Activated naive CD8-positive, alpha-beta T cell treated with anti-CD3 and anti-CD28 coated beads, Interleukin-2, amount 50 U/mL, for 24 hours (primary cell): ENCODE measurements around the gene SLC34A1.
"Not testable (repeated sequence)": the region's sequence is repeated elsewhere in the genome, so short reads cannot be mapped to it uniquely, and the experiment has no call there.

ENCODE experiments used
- ATAC-seq: fragments of 150-1000 bp; cut with Tn5 transposase; one replicate; pipeline ENCODE4 v1.10.0; 2021
- DNase-seq: peaks from one replicate; pipeline ENCODE4 v3.0.0; 2021
- H3K27ac Mint-ChIP-seq: one replicate; pipeline ENCODE4 v1.8.0; 2021; ENCODE audit warnings: mild to moderate bottlenecking, mixed read lengths
- H3K27me3 Mint-ChIP-seq: one replicate; pipeline ENCODE4 v1.8.0; 2021; ENCODE audit warnings: mixed read lengths
- H3K36me3 Mint-ChIP-seq: one replicate; pipeline ENCODE4 v1.8.0; 2021; ENCODE audit warnings: low read depth, mixed read lengths
- H3K4me1 Mint-ChIP-seq: one replicate; pipeline ENCODE4 v1.8.0; 2021; ENCODE audit warnings: mixed read lengths
- H3K4me3 Mint-ChIP-seq: one replicate; pipeline ENCODE4 v1.8.0; 2021; ENCODE audit warnings: mild to moderate bottlenecking, moderate library complexity, mixed read lengths
- H3K9me3 Mint-ChIP-seq: one replicate; pipeline ENCODE4 v1.8.0; 2021; ENCODE audit warnings: mixed read lengths

The SLC34A1 gene

GRCh38 chr5:177360740-177361139 is 23.5 kb upstream of the SLC34A1 start:
- not testable (repeated sequence) for DNase-seq, H3K27ac Mint-ChIP-seq, H3K9me3 Mint-ChIP-seq, H3K36me3 Mint-ChIP-seq, H3K27me3 Mint-ChIP-seq, H3K4me3 Mint-ChIP-seq, ATAC-seq
- peaks cover 89% of the 10 kb centered on the region for H3K4me1 Mint-ChIP-seq

GRCh38 chr5:177361418-177362291 is 22.6 kb upstream of the SLC34A1 start:
- Mint-ChIP-seq H3K27ac (peak overlapping the region; percentile 76), H3K27me3 (no peaks in the 10 kb centered on the region), H3K9me3 (no peaks in the 10 kb centered on the region), H3K4me1 (peaks cover 85% of the 10 kb centered on the region), H3K4me3 (peak overlapping the region; percentile 74), H3K36me3 (no peaks in the 10 kb centered on the region)
- ATAC-seq (no peak), DNase-seq (no peak)

- peak overlapping the region; percentile 76 for H3K27ac Mint-ChIP-seq
- no peaks in the 10 kb centered on the region for H3K27me3 Mint-ChIP-seq
- no peaks in the 10 kb centered on the region for H3K36me3 Mint-ChIP-seq
- peaks cover 79% of the 10 kb centered on the region for H3K4me1 Mint-ChIP-seq
- no peaks in the 10 kb centered on the region for H3K9me3 Mint-ChIP-seq
- ATAC-seq, result no peak
- DNase-seq, result no peak
- peak overlapping the region; percentile 74 for H3K4me3 Mint-ChIP-seq
Measured at GRCh38 chr5:177362292-177362609, 22.0 kb upstream of the SLC34A1 start.

GRCh38 chr5:177362610-177363507 is 21.4 kb upstream of the SLC34A1 start:
- DNase-seq, result peak; percentile 77
- Mint-ChIP-seq H3K27me3 (no peaks in the 10 kb centered on the region), H3K36me3 (no peaks in the 10 kb centered on the region), H3K9me3 (no peaks in the 10 kb centered on the region), H3K27ac (peak overlapping the region; percentile 76), H3K4me3 (peak overlapping the region; percentile 74), H3K4me1 (peaks cover 74% of the 10 kb centered on the region)
- peak; percentile 63 for ATAC-seq

- DNase-seq, result no peak
- ATAC-seq, result no peak
- no peak overlapping the region for H3K27ac Mint-ChIP-seq
- no peaks in the 10 kb centered on the region for H3K9me3 Mint-ChIP-seq
- peak overlapping the region; percentile 34 for H3K4me3 Mint-ChIP-seq
- peaks cover 4% of the 10 kb centered on the region for H3K36me3 Mint-ChIP-seq
- peaks cover 71% of the 10 kb centered on the region for H3K4me1 Mint-ChIP-seq
- no peaks in the 10 kb centered on the region for H3K27me3 Mint-ChIP-seq
Measured at GRCh38 chr5:177363565-177363964, 20.7 kb upstream of the SLC34A1 start.

- H3K27ac Mint-ChIP-seq, result peak overlapping the region; percentile 84
- DNase-seq, result no peak
- ATAC-seq, result peak; percentile 58
- H3K36me3 Mint-ChIP-seq, result peaks cover 10% of the 10 kb centered on the region
- H3K4me1 Mint-ChIP-seq, result peaks cover 71% of the 10 kb centered on the region
- H3K27me3 Mint-ChIP-seq, result no peaks in the 10 kb centered on the region
- H3K9me3 Mint-ChIP-seq, result no peaks in the 10 kb centered on the region
- H3K4me3 Mint-ChIP-seq, result peak overlapping the region; percentile 57
Measured at GRCh38 chr5:177364159-177364962, 19.9 kb upstream of the SLC34A1 start.

- Mint-ChIP-seq H3K27ac (no peak overlapping the region), H3K36me3 (peaks cover 12% of the 10 kb centered on the region), H3K27me3 (no peaks in the 10 kb centered on the region), H3K4me1 (peaks cover 63% of the 10 kb centered on the region), H3K4me3 (no peak overlapping the region), H3K9me3 (no peaks in the 10 kb centered on the region)
- ATAC-seq (no peak), DNase-seq (no peak)
Measured at GRCh38 chr5:177365845-177366527, 18.2 kb upstream of the SLC34A1 start.

- no peaks in the 10 kb centered on the region for H3K9me3 Mint-ChIP-seq
- H3K4me1 Mint-ChIP-seq, result peaks cover 61% of the 10 kb centered on the region
- no peak overlapping the region for H3K4me3 Mint-ChIP-seq
- H3K36me3 Mint-ChIP-seq, result peaks cover 12% of the 10 kb centered on the region
- ATAC-seq, result no peak
- H3K27me3 Mint-ChIP-seq, result no peaks in the 10 kb centered on the region
- no peak overlapping the region for H3K27ac Mint-ChIP-seq
- no peak for DNase-seq
Measured at GRCh38 chr5:177366528-177367322, 17.5 kb upstream of the SLC34A1 start.

- Mint-ChIP-seq H3K27me3 (no peaks in the 10 kb centered on the region), H3K4me1 (peaks cover 60% of the 10 kb centered on the region), H3K27ac (no peak overlapping the region), H3K4me3 (no peak overlapping the region), H3K9me3 (no peaks in the 10 kb centered on the region), H3K36me3 (peaks cover 12% of the 10 kb centered on the region)
- DNase-seq, result no peak
- ATAC-seq, result no peak
Measured at GRCh38 chr5:177367323-177367848, 16.8 kb upstream of the SLC34A1 start.

GRCh38 chr5:177367981-177368868 is 16.0 kb upstream of the SLC34A1 start:
- ATAC-seq (no peak), DNase-seq (no peak)
- H3K27me3 Mint-ChIP-seq, result no peaks in the 10 kb centered on the region
- H3K9me3 Mint-ChIP-seq, result no peaks in the 10 kb centered on the region
- peaks cover 61% of the 10 kb centered on the region for H3K4me1 Mint-ChIP-seq
- no peak overlapping the region for H3K27ac Mint-ChIP-seq
- no peak overlapping the region for H3K4me3 Mint-ChIP-seq
- H3K36me3 Mint-ChIP-seq, result peaks cover 14% of the 10 kb centered on the region

GRCh38 chr5:177368869-177369644 is 15.2 kb upstream of the SLC34A1 start:
- Mint-ChIP-seq H3K27ac (peak overlapping the region; percentile 15), H3K4me3 (no peak overlapping the region), H3K9me3 (no peaks in the 10 kb centered on the region), H3K4me1 (peaks cover 60% of the 10 kb centered on the region), H3K36me3 (peaks cover 14% of the 10 kb centered on the region), H3K27me3 (no peaks in the 10 kb centered on the region)
- ATAC-seq (no peak), DNase-seq (peak; percentile 36)
